Sigmoid colon (tissue), 4 donors: Measurements from ENCODE around the gene CD3G.

Experiments used
- EP300 ChIP-seq, 4 donors: sonication (generic); formaldehyde crosslinking; IDR thresholded peaks; one replicate each; pipeline ENCODE4 v1.6.1; 2017; ENCODE audit warnings: antibody characterized with exemption in 4 of 4
- POLR2AphosphoS5 ChIP-seq, 4 donors: sonication (generic); formaldehyde crosslinking; IDR thresholded peaks; one replicate each; pipeline ENCODE4 v1.6.1; 2017; ENCODE audit warnings: antibody characterized with exemption in 4 of 4

- TF ChIP-seq POLR2AphosphoS5 (IDR thresholded peaks at IDR 0.05), result no peak
- TF ChIP-seq EP300 (IDR thresholded peaks at IDR 0.05), result no peak
Observed at GRCh38 chr11:118349475-118349874, 5.3 kb downstream of the CD3G start.
